ENCODE measurements around the gene TF.

- TF ChIP-seq EZH2 (IDR thresholded peaks at IDR 0.05; ENCODE audit: insufficient read depth, poor library complexity, severe bottlenecking) (no peak), EZH2phosphoT487 (IDR thresholded peaks at IDR 0.05; ENCODE audit: insufficient read depth, low read depth) (no peak)
These were observed 66.7 kb downstream of the TF start for GRCh38 chr3:133812872-133813271.

Data from GM23248 (cell line).